ENCODE data around the gene MCM3AP. TPM values are rescaled to one million over a fixed set of nuclear protein-coding genes. Genes with fewer than 3 reads are reported as not detected.

Gene MCM3AP
- total RNA-seq, 1 donor from 2014 or later, result 137 TPM

DNA sequence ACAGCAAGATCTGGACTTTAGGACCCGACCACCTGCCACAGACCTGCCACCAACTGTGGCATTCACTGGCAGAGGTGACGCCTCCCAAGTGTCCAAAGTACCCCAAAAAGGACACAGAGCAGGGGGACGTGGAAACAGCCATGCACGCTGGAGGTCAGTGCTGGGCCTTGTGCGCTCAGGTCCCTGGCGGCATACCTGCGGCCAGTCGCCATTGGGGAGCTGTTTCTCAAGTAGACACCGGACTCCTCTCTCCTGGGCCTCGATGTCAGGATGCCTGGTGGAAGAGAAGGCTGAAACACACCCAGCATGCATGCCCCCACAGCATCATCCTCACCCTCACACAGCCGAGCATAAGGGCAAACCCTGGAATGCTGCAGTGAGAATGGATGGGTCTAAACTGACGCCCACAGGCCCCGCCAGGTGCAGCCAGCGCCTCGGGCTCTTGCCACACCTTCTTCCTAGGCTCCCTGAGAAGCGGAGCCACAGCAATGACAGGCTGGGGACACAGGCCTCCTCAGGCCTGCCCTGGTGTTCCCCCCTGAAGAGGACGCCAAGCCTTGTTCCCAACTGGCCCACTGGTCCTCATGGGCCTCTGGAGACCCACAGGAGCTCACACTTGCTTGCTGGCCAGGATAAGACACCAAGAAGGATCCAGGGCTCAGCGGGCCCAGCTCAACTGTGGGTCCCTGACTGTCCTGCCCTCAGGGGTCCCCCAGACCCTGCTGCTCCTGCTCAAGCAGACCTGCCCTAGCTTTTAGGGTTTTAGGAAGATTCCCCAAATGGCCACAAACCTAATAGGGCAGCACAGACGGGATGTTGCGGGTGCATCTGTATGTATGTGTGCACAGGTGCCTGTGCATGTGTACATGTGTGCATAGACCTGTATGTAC, 93.5 kb downstream of the MCM3AP start:
- intact Hi-C loops (cut with micrococcal nuclease), result no loop called here
- Mint-ChIP-seq H3K27ac (no peak overlapping the region), H3K27me3 (ENCODE audit: insufficient read depth) (no peaks in the 10 kb centered on the region), H3K4me1 (ENCODE audit: low read depth) (no peaks in the 10 kb centered on the region), H3K36me3 (ENCODE audit: low read depth) (peaks cover 14% of the 10 kb centered on the region), H3K9me3 (no peaks in the 10 kb centered on the region), H3K4me3 (no peak overlapping the region)
- no peak for DNase-seq (ENCODE audit: low spot score)

DNA sequence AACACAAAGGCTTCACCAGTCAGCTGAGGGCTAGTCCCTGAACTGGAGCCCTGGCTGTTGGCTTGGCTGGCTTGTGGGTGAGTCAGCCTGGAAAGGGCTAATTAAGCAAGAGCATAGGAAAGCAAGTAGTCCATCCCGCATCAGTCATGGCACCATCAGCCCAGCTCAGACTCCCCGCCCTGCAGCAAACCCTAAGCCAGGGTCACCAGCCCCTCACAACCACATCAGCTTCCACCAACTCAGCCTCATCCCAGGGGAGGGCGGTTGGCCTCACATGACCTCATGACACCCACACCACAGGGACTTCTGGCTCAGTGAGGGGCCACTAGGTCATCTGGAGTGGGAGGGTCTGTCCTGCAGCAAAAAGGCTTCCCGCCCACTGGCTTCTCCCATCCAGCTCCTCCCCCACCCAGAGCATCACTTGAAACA, 94.1 kb downstream of the MCM3AP start:
- H3K4me1 Mint-ChIP-seq (ENCODE audit: low read depth), result no peaks in the 10 kb centered on the region
- H3K27ac Mint-ChIP-seq, result no peak overlapping the region
- intact Hi-C loops (cut with micrococcal nuclease), result no loop called here
- no peaks in the 10 kb centered on the region for H3K9me3 Mint-ChIP-seq
- DNase-seq (ENCODE audit: low spot score), result no peak
- no peaks in the 10 kb centered on the region for H3K27me3 Mint-ChIP-seq (ENCODE audit: insufficient read depth)
- H3K4me3 Mint-ChIP-seq, result no peak overlapping the region
- peaks cover 14% of the 10 kb centered on the region for H3K36me3 Mint-ChIP-seq (ENCODE audit: low read depth)

DNA sequence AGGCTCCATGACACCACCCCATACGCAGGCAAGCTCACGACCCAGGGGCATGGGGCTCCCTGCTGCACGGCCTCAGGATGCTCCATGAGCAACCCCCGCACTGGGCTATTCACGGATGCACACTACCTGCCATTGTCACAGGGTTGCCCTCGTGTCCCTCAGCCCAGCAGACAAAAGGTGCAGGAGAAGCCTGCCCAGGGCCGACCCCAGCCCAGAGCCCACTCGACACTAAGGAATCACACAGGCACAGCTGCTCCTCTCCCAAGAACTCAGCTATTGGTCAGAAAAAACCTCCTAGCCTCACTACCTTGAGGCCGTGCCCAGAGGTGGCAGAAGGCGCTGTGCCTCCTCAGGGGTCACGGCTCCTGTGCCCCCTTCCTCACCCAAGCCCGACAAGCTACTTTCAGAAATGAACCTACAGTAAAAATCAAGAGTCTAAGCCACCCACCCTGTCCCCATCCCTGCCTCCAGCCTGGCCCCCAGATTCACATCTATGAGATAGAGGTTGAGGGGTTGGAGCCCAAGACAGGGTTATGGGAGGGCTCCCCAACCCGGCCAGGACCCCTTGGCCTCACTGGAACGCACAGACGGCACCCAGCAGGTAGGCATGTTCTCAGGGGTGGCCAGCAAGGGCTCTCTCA, 94.8 kb downstream of the MCM3AP start:
- DNase-seq (ENCODE audit: low spot score), result no peak
- H3K27me3 Mint-ChIP-seq (ENCODE audit: insufficient read depth), result no peaks in the 10 kb centered on the region
- H3K4me3 Mint-ChIP-seq, result no peak overlapping the region
- peaks cover 14% of the 10 kb centered on the region for H3K36me3 Mint-ChIP-seq (ENCODE audit: low read depth)
- H3K27ac Mint-ChIP-seq, result no peak overlapping the region
- no peaks in the 10 kb centered on the region for H3K9me3 Mint-ChIP-seq
- intact Hi-C loops (cut with micrococcal nuclease), result no loop called here
- H3K4me1 Mint-ChIP-seq (ENCODE audit: low read depth), result no peaks in the 10 kb centered on the region

DNA sequence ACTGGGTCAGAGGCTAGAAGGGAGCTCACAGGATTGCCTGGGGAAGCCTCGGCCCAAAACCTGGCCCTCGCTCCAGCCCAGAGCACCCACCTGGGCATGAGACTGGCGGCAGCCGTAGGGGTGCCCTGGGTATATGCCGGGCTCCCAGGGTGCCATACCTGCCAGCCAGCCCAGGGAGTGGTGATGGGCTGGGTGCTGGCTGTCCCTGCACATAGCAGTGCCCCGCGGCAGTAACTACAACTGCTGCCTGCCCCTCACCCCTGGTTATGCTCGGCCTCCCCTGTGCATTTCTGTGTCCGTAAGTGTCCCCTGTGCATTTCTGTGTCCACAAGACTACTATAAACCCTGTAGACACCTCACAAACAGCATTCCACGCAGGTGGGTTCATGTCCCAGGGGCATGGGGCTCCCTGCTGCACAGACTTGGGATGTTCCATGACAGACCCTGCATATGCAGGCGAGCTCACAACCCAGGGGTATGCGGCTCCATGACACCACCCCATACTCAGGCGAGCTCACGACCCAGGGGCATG, 95.4 kb downstream of the MCM3AP start:
- no peaks in the 10 kb centered on the region for H3K9me3 Mint-ChIP-seq
- no peak overlapping the region for H3K4me3 Mint-ChIP-seq
- H3K36me3 Mint-ChIP-seq (ENCODE audit: low read depth), result peaks cover 14% of the 10 kb centered on the region
- intact Hi-C loops (cut with micrococcal nuclease), result no loop called here
- no peaks in the 10 kb centered on the region for H3K4me1 Mint-ChIP-seq (ENCODE audit: low read depth)
- no peaks in the 10 kb centered on the region for H3K27me3 Mint-ChIP-seq (ENCODE audit: insufficient read depth)
- DNase-seq (ENCODE audit: low spot score), result no peak
- H3K27ac Mint-ChIP-seq, result no peak overlapping the region

DNA sequence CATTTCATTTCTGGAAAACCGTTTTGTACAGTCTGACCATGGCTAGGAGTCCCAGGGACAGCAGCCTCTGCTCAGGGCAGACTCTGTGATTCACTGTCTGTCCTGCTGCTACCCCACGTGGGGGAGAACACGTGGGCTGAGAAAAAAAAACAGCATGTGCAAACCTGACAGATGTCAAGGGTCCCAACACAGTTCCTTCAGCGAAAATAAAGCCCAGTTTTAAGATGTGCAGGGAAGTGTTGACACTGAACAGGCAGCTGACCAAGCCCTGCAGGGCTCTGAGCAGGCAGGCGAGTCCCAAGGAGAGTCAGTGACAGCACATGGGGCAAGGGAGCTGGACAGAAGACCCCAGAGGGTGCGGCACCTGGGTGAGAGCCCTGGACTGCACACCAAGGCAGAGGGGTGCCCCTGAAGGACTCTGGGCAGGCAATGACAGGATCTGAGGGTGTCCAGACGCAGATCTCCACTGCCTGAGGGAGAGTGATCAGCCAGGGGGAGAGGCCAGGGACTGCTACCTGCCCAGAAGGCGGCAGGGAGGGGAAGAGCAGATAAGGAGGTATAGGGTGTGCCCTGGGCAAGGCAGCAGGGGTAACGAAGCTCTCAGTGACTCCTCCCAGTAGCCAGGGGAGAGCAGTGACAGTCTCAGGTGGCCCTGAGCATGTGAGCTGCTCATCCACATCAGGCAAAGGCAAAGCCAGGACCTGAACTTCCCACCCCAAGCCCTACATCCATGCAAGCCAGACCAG, 96.0 kb downstream of the MCM3AP start:
- DNase-seq (ENCODE audit: low spot score), result no peak
- H3K36me3 Mint-ChIP-seq (ENCODE audit: low read depth), result peaks cover 12% of the 10 kb centered on the region
- no peak overlapping the region for H3K4me3 Mint-ChIP-seq
- H3K9me3 Mint-ChIP-seq, result no peaks in the 10 kb centered on the region
- H3K27ac Mint-ChIP-seq, result no peak overlapping the region
- intact Hi-C loops (cut with micrococcal nuclease), result no loop called here
- H3K27me3 Mint-ChIP-seq (ENCODE audit: insufficient read depth), result no peaks in the 10 kb centered on the region
- no peaks in the 10 kb centered on the region for H3K4me1 Mint-ChIP-seq (ENCODE audit: low read depth)

DNA sequence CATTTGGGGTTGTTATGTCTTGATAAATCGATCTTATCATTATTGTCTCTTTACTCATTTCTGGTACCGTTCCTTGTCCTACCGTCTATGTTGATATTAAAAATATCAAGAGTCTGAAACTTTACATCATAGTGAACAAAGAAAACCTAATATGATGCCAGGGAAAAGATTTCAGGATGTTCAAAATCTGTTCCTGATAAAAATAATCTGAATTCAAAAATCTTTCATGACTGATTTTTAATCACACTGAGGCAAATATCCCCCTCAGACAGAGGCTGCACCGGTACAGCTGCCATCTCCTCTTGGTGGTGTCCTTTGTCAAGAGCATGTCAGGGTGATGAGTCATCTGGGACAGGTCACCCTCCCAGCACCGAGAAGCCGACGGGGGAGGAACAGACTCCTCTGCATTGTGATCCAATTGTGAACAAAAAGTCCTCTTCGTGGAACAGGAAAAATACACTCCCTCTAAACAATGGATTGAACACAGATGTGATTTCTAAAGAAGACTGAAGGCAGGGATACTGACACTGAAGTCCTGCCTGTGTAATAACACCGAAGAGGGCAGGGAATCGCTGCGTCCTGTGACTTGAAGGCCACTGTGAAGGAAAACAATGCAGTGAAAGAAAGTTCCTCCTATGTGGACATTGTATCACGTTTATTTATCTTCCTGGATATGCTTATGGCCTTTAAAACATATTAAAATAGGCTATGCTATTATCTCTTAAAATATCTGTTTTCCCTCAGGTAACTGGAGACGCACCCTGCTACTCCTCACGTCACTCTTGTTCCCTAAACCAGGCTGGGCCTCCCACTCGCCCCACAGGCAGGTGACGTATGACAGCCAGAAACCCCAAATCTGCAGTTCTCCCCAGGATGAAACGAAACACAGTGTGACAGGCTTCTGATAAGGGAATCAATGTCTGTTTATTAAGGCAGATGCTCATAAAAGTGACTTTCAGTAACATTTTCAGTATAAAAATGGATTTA, 96.9 kb downstream of the MCM3AP start:
- H3K4me3 Mint-ChIP-seq, result no peak overlapping the region
- no peaks in the 10 kb centered on the region for H3K4me1 Mint-ChIP-seq (ENCODE audit: low read depth)
- DNase-seq (ENCODE audit: low spot score), result no peak
- peaks cover 5% of the 10 kb centered on the region for H3K36me3 Mint-ChIP-seq (ENCODE audit: low read depth)
- H3K27me3 Mint-ChIP-seq (ENCODE audit: insufficient read depth), result no peaks in the 10 kb centered on the region
- no peak overlapping the region for H3K27ac Mint-ChIP-seq
- intact Hi-C loops (cut with micrococcal nuclease), result no loop called here
- H3K9me3 Mint-ChIP-seq, result no peaks in the 10 kb centered on the region

DNA sequence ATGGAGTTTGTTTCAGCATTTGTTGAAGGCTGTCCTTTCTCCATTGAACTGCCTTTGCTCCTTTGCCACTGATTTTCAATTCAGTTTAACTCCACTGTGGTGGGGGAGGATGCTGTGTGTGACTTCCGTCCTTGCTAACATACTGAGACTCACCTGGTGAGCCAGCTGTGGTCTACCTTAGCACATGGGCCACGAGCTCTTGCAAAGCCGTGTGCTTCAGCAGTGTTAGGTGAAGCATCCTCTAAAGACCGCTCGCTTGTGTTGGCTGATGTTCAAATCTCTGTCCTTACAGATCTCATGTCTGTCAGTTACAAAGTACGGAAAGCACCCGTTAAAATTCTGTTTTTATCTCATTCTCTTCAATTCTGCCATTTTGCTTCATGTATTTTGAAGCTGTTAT, 97.6 kb downstream of the MCM3AP start:
- H3K27ac Mint-ChIP-seq, result no peak overlapping the region
- H3K9me3 Mint-ChIP-seq, result no peaks in the 10 kb centered on the region
- no peaks in the 10 kb centered on the region for H3K4me1 Mint-ChIP-seq (ENCODE audit: low read depth)
- H3K36me3 Mint-ChIP-seq (ENCODE audit: low read depth), result peaks cover 3% of the 10 kb centered on the region
- intact Hi-C loops (cut with micrococcal nuclease), result no loop called here
- H3K4me3 Mint-ChIP-seq, result no peak overlapping the region
- no peak for DNase-seq (ENCODE audit: low spot score)
- no peaks in the 10 kb centered on the region for H3K27me3 Mint-ChIP-seq (ENCODE audit: insufficient read depth)

DNA sequence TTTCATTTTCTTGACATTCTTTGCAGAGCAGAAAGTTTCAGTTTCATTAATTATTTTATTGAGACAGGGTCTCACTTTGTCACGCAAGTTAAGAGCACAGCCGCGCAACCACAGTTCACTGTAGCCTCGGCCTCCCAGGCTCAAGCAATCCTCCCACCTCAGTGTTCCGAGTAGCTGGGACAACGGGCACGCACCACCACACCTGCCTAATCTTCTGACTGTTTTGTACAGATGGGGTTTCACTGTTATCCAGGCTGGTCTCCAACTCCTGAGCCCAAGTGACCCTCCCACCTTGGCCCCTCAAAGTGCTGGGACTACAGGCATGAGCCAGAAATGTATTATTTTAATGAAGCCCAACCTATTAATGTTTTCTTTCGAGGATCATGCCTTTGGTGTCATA, 98.2 kb downstream of the MCM3AP start:
- Mint-ChIP-seq H3K27ac (no peak overlapping the region), H3K36me3 (ENCODE audit: low read depth) (peaks cover 3% of the 10 kb centered on the region), H3K27me3 (ENCODE audit: insufficient read depth) (no peaks in the 10 kb centered on the region), H3K4me1 (ENCODE audit: low read depth) (no peaks in the 10 kb centered on the region), H3K4me3 (no peak overlapping the region), H3K9me3 (no peaks in the 10 kb centered on the region)
- no peak for DNase-seq (ENCODE audit: low spot score)
- intact Hi-C loops (cut with micrococcal nuclease), result no loop called here

DNA sequence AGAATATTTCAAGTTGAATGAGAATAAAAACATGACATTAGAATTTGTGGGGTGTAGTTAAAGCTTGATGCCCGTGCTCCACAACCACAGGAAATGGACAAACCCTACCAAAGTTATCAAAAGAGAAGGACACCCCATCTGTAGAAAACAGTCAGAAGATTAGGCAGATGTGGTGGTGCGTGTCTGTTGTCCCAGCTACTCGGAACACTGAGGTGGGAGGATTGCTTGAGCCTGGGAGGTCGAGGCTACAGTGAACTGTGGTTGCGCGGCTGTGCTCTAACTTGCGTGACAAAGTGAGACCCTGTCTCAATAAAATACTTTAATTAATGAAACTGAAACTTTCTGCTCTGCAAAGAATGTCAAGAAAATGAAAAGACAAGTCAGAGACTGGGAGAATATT, 99.7 kb downstream of the MCM3AP start:
- Mint-ChIP-seq H3K27me3 (ENCODE audit: insufficient read depth) (no peaks in the 10 kb centered on the region), H3K27ac (no peak overlapping the region), H3K9me3 (no peaks in the 10 kb centered on the region), H3K36me3 (ENCODE audit: low read depth) (peaks cover 3% of the 10 kb centered on the region), H3K4me3 (no peak overlapping the region), H3K4me1 (ENCODE audit: low read depth) (no peaks in the 10 kb centered on the region)
- no peak for DNase-seq (ENCODE audit: low spot score)
- intact Hi-C loops (cut with micrococcal nuclease), result no loop called here

Other genes starting within 250 kb of the MCM3AP start
- 1.4 and 2.1 TPM in 2 replicates for gene COL6A2, start 187.5 kb downstream of the MCM3AP start, total RNA-seq
- gene FTCD, start 130.0 kb downstream of the MCM3AP start, total RNA-seq, result 0.56 and 0.62 TPM in 2 replicates
- gene SPATC1L, start 101.2 kb downstream of the MCM3AP start, total RNA-seq, result 12.1 and 12.8 TPM in 2 replicates
- gene LSS, start 56.8 kb downstream of the MCM3AP start, total RNA-seq, result 15.8 and 17.0 TPM in 2 replicates
- 16.7 and 17.6 TPM in 2 replicates for gene YBEY, start 731 bp upstream of the MCM3AP start, total RNA-seq
- 26.7 and 26.9 TPM in 2 replicates for gene C21orf58, start 38.3 kb upstream of the MCM3AP start, total RNA-seq
- 58.4 and 59.7 TPM in 2 replicates for gene PCNT, start 38.5 kb upstream of the MCM3AP start, total RNA-seq
- 33.5 and 33.6 TPM in 2 replicates for gene DIP2A, start 173.3 kb upstream of the MCM3AP start, total RNA-seq